Activated CD4-positive, alpha-beta T cell treated with anti-CD3 and anti-CD28 coated beads for 4 hours (primary cell): ENCODE results near the gene ITGA1.
"Not testable (repeated sequence)": the region's sequence is repeated elsewhere in the genome, so short reads cannot be mapped to it uniquely, and the experiment has no call there.

Experiments
- DNase-seq, 2 donors: peaks; one replicate each; pipeline ENCODE4 v3.0.0-alpha.2; 2020

Gene ITGA1

DNA sequence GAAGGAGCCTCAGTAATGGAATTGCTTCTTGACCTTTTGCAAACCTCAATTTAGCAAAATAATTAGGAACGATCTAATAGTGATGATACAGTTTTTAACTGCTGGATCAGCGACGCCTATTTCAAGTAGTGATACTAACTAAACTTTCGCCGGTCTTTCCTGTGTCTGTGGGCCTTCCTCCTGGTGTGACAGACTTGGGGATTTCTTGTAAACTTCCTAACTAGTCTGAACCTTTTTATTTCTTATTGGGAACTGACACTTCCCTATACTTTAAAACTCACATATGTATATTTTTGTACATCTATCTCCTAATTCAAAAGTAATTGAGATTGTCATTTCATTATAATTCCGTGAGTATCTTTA lies 15.2 kb downstream of the ITGA1 start:
- DNase-seq, result no peak

DNA sequence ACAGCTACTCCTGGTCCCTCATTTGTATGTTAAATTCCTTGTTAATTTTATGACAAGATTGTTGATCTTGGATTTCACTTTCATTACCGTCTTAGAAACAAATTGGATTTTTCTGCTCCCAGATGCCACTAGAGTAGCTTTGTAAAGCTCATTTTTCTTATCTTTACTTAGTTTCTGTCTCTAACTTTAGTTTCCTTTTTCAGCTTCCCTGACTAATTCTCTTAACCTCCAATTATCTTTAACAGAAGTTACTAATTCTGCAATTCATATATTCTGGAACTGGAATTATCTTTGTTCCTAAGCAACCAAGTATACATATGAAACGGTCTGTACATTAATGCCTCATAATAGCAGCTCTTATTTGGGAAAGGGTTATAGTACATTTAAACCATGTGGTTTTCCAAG lies 16.7 kb downstream of the ITGA1 start:
- DNase-seq, result no peak

DNA sequence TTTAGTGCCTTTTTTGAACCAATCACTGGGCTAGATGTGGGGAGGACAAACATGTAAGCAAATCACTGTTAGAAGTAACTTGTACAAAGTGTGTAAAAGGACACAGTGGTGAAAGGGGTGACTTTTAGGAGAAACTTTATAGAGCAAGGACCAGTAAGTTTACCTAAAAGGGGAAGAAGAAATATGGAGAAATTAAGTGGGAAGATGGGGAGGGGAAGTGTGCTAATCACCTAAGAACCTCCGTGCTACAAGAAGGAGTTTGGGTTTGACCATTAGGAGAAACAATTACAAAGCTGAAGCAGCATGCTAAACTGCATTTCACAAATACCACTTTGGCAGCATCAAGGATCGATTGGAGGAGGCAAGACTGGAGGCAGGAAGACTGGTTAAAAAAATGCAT lies 17.3 kb downstream of the ITGA1 start:
- no peak for DNase-seq

DNA sequence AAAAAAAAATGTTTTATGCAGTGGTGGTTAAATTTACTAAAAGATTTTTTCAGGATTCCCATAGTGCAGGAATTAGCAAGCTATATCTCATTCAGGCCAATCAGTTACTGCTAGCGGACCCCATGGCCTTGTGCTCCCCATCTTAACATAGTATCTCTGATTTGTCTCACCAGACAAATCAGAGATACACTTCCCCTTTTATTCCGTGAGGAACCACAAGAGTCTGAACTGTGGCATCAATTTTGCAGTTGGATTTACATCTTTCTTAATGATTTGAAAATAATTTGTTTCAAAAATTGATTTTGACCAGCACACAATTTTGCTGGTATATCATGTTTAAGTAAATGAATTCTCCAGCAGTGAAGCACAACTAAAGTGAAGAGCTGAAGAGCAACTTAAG lies 17.9 kb downstream of the ITGA1 start:
- no peak for DNase-seq

DNA sequence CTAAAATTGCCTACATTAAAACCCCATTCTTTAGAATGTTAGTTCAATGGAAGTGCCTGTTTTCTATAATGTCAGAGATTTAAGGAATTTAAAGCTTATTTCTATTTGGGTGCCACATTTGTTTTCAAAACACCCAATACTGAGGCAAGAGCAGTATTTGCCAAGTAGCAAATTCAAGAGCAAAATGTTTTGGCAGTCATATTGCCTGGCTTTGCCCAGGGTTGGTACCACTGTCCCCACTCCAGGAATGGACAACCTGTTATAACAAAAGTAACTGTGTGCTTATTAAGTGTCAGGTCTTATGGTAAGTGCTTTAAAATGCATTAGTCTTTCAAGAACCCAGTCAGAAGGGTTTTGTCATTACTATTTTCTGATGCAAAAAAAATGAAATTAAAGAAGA lies 19.3 kb downstream of the ITGA1 start:
- DNase-seq, result no peak

DNA sequence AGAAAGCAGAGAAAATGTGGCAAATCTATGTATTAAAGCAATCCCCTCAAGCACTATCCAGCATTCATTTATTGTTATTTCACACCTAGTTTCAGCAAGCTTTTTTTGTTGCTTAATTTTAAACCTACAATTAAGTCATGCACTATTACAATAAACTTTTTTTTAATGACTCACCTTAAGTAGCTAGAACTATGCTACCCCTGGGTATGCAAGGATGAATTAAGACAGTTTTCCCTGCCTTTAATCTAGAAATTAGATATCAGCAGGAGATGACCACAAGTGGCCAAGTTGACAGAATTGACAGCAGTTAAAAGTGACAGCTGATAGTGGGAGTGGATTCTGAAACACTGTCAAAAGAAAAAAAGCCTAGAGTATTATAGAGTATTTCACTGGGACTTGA lies 20.0 kb downstream of the ITGA1 start:
- DNase-seq, result no peak

DNA sequence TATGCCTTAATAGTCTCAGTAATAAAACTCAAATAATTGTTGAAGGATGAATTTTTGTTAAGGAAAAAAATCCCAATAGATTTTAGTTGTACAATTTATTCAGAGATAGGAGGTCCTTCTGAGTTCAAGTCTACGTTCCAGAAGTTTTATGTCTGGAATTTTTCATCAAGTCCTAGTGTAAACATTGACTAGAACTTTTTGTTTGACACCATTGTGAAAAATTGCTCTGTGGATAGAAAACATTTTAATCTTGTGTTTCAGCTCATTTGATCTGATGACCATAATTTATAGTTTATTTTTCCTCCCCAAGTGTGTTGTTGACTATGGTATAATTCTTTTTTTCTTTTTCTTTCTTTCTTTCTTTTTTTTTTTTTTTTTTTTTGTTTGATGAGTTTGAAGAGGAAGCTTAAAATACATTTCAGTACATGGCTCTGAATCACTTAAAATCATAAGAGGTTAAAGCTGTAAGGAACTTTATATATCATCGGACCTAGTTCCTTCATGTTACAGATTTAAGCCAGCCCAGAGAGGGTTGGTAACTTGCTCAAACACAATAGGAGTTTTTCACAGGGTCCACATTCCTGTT lies 20.7 kb downstream of the ITGA1 start:
- DNase-seq, result no peak

DNA sequence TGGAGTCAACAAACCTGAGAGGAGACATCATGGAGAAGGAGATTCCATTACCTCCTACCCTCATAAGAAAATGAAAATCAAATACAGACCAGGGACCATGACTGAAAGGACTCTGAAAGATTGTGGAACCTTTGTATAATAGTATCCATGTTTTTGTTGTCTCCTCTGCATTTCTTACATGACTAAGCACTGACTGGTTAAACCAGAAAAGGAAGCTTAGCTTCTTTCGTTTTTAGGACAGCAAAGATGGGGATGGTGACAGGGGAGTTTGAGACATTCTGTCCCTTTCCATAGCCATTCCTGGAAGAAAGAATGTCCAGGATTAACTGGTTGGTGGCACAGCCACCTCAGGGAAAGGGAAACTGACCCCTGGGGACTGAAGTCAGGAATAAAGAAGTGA lies 22.2 kb downstream of the ITGA1 start:
- DNase-seq, result no peak

DNA sequence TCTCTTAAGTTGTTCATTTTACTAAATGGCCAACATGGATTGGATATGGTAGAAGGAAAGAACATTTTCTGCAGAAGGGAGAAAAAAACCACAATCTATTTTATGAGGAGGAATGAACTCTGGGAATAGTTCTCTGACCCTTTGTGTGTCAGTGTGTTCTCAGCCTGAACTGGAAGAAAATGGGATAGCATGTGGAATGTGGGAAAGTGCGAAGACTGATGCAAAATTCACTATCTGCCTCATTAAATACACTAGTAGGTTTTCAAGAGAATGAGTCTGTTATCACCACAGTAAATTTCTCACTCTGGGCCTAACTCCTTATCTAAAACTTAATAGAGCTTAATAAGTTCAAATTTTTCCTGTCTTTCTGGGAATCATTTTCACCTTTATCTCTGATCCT lies 22.7 kb downstream of the ITGA1 start:
- DNase-seq, result no peak

DNA sequence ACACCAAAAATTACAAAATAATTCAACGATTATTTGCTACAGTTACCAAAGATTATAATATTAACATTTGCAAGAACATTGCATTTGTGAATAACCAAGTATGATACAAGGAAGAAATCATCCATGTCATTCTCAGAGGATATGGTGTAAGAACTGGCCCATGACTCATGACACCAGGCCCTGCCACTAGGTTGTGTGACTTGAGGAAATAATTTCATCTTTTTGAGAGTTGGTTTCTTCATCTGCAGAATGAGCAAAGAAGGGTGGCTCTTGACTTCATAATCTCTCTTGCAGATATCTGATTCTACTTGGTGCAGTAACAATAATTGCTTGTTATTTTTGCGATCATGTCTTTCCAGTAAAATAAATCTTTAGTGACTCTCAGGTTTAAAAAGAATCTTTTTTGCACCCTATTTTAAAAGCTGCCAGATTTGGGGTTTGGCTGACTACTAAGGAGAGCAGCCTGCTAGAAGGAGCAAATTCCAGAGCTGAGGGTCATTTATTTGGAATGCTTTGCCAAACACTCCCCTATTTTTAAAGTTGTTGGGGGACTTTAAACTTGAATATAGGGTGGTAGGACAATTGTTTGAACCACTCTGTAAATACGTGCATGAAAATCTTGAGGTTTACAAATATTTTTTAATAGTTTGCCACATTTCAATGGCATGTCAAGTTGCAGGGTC lies 23.5 kb downstream of the ITGA1 start:
- DNase-seq, result no peak

DNA sequence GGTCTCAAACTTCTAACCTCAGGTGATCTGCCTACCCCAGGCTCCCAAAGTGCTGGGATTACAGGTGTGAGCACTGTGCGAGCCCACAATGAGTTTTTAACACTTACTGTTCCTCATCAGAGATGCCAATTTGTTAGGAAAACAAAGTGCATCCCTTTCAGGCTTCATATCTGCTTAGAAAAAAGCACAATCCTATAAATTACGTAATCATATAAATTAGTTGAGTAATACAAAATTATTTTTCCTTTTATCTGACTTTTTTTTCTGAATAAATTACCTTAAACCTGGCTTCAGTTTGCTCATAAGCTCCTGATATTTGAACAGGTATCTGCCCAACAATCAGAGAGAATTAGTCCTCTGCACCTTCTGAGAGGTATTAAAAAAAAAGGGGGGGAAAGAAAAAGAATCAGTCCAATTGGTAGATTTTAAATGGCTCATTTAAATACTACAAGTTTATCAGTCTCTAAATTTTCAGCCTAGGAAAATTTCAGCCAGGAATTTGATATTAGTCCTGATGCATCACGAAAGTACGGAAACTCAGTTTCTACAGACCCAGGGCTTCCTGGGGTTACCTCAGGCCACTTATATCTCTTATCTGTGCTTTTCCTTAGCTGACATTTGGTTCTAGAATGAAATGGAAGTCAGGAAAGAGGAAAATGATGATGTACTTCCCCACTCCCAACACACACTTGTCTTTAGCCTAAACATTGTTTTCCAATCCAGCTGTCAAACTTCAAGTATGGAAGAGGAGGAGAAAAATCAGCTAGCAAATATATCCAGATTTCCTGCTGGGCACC lies 26.8 kb downstream of the ITGA1 start:
- no peak for DNase-seq

DNA sequence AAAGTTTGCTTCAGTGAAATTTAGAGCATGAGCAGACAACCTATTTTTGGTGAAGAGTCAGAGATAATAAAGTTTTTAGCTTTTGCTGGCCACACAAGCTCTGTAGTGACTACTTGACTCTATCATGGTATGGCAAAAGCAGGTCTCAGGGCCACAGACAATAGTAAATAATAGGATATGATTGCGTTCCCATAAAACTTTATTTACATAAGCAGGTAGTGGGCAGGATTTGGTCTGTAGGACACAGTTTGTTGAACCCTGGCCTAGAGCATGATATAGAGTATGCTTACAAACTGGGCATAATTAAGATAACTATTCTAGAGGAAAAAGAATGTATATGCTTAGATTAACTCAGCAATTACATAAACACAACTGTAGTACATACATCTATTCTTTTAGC lies 30.1 kb downstream of the ITGA1 start:
- no peak for DNase-seq

DNA sequence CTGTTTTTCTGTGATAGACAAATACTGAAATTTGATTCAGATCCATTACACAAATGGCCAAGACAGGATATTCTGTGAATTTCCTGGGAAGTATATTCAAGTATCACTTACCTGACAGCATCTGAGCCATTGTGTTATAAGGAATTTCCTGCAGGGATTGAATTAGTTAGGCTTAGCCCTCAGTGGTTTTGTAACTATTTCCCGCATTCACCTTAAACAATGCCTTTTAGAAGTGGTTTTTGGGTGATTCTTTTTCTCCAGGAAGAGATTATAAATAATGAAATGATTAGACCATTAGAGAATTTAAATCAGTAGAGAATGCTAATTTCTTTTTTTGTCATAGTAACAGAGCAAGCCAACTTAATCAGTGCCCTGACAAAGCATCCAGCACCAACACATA lies 30.6 kb downstream of the ITGA1 start:
- no peak for DNase-seq

DNA sequence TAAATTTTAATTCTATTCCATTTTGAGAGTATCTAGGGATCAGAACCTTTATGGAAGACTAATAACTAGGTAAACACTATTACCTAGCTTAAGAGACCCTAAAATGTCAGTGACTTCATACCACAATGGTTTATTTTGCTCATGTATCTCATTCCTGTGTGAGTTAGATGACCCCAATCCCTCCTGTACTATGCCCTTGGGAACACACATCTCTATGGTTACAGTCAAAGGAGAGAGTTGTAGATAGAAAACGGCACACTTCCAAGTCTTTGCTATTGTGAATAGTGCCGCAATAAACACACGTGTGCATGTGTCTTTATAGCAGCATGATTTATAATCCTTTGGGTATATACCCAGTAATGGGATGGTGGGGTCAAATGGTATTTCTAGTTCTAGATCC lies 31.1 kb downstream of the ITGA1 start:
- DNase-seq, result not testable (repeated sequence)

DNA sequence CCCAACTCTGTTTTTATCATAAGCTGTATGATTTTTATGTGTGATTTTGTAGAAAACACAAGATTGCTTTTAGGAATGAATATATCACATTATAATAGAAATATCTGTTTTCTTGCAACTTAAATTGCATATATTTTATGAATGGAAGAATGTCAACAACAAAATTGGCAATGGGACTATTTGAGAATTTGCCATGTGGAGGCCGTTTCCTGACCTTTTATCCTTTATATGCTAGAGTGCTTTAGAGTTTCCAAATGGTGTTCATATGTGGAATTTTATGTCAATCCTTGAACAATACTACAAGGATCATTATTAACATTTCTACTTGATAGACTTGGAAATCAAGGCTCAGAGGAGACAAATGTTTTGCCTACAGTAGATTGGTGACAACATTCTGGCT lies 34.2 kb downstream of the ITGA1 start:
- no peak for DNase-seq

DNA sequence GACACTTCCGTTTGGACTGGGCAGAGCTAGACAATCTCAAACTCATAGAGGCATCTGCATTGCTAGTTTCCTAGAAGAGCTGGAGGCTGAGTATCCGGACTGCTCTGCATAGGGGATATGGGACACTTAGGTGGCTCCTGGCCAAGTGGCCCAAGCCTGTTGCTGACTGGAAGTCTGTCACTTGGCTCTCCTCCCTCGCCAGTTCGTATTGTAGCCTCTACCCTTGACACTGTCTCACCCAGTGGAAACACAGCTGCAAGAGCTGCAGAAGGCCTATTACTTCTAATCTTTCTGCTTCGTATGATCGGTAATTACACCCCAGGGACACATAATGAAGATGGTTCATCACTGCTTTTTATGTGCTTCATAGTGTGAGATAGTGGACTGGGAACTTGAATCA lies 34.7 kb downstream of the ITGA1 start:
- DNase-seq, result no peak

DNA sequence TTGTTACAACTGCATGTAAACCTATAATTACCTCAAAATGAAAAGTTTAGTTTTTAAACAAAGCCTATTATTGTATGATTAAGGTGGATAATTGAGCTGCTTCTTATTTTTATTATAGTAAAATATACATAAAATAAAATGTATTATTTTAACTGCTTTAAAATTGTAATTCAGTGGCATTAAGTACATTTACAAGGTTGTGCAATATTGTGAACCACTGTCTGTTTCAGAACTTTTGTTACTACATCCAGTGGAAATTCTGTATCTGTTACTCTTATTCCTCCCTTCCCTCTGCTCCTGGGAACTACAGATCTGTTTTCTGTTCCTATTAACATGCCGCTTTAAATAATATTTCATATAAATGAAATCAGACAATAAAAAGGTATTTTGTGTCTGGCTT lies 37.1 kb downstream of the ITGA1 start:
- no peak for DNase-seq

DNA sequence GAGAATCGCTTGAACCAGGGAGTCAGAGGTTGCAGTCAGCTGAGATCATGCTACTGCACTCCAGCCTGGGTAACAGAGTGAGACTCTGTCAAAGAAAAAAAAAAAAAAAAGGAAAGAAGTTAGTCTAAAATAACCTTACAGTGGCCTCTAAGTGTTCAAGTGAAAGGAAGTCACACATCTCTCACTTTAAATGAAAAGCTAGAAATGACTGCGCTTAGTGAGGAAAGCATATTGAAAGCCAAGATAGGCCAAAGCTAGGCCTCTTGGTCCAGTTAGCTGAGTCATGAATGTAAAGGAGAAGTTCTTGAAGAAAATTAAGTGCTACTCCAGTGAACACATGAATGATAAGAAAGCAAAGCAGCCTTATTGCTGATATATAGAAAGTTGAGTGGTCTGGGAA lies 38.1 kb downstream of the ITGA1 start:
- no peak for DNase-seq

DNA sequence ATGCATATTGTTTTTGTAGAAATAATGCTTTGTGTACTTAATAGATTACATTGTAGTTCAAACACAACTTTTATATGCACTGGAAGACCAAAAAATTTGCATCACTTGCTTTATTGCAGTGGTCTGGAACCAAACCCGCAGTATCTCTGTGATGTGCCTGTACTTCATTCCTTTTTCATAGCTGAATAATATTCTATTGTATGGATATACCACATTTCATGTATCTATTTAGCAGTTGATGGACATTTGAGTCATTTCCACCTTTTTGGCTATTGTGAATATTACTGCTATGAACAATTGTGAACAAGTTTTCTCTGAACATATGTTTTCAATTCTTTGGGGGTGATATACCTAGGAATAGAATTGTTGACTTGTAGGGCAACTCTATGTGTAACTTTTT lies 40.1 kb downstream of the ITGA1 start:
- DNase-seq, result no peak

DNA sequence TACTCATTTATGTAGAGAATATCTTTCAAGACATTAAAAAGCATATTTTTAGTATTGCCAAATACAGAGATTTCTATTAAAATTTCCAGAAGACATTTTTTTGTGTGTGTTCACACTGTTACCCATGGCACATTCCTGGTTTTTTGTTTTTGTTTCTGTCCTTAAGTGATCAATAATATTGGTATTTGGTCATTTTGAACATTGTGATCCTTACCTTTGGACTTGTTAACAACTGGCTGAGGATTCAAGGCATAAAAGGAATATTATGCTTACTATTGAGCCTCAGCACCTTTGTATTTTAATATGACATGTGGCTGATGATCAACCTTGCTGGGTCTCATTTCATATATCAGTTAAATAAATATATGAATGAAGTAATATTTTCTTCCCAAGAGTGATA lies 41.9 kb downstream of the ITGA1 start:
- DNase-seq, result no peak

DNA sequence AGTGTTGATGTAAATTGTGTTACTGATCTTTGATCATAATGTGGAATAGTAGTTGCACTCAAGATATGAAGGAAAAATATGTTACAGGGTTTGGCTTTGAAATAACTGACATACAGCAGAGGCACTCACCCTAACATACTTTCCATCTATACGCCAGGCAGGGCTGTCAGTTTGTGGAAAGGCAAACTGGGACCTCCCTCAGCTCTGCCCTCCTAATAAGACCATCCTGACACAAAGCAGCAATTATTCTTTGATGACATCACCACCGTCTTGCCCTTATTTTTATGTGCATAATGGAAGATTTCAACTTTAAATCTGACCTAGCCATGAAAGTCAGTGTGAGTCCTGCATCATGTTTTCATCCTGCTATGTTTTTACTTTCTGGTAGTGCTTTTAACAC lies 42.9 kb downstream of the ITGA1 start:
- DNase-seq, result no peak

DNA sequence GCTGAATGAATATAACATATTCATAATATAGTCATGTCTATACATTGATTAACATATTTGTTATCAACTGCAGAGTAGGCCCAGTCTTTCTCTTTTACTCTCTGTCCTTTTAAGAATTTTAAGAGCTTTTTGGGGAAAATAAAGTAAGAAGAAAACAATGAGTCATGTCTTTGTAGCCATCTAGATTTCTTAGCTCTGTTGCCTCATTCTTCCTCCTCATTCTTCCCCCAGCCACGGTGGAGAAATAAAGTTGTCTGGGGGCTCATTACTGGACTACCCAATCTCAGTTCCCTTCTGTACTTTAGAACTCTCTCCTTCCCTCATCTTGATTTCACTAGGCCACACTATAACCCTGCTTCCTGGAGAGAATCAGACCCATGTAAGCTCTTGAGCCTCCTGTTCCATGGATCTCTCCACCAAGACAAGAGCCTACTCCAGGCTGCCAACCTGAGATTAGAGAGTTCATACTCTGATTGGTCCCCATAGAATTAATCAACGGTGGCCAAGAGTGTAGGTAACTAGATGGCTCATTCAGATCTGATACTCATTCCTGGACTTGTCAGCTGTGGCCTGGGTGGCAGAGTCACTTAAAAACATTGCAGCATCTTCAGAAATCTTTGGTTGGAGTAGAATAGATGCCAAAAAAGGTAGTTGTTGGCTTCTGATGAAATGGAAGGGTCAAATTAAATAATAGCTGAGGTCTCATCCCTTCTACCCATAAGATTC lies 44.2 kb downstream of the ITGA1 start:
- DNase-seq, result no peak

DNA sequence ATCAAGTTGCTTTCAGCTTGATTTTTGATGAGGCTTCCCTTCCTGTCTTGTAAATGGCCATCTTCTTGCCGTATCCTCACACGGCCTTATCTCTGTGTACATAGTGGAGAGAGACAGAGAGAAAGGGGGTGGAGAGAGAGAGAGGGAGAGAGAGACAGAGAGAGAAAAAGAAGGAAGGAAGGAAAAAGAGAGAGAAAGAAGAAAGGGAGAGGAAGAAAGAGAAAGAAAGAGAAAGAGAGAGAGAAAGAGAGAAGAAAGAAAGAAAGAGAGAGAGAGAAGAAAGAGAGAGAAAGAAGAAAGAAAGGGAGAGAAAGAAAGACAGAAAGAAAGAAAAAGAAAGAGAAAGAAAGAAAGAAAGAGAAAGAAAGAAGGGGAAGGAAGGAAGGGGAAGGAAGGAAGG lies 46.6 kb downstream of the ITGA1 start:
- no peak for DNase-seq

DNA sequence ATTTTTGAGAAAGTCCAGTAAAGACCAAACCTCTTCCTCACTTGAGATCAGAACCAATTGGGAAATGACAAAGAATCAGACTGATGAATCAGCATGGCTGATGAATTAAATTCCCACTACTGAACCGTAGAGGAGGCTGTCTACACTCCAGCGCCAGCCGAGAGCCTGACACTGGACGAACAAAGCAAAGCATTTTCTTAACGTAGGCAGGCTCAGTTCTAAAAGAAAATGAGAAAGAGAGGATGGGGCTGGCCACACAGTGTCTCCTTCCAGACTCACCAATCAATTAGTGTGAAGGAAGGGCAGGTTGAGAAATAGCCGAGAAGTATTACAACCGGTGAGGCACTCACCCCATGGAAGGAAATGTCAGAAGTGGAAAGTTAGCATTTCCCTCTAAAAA lies 49.4 kb downstream of the ITGA1 start:
- DNase-seq, result no peak
